Measurements from ENCODE around the gene SYNJ1.
"Not testable (repeated sequence)": the region's sequence is repeated elsewhere in the genome, so short reads cannot be mapped to it uniquely, and the experiment has no call there.

Gene SYNJ1, protein sequence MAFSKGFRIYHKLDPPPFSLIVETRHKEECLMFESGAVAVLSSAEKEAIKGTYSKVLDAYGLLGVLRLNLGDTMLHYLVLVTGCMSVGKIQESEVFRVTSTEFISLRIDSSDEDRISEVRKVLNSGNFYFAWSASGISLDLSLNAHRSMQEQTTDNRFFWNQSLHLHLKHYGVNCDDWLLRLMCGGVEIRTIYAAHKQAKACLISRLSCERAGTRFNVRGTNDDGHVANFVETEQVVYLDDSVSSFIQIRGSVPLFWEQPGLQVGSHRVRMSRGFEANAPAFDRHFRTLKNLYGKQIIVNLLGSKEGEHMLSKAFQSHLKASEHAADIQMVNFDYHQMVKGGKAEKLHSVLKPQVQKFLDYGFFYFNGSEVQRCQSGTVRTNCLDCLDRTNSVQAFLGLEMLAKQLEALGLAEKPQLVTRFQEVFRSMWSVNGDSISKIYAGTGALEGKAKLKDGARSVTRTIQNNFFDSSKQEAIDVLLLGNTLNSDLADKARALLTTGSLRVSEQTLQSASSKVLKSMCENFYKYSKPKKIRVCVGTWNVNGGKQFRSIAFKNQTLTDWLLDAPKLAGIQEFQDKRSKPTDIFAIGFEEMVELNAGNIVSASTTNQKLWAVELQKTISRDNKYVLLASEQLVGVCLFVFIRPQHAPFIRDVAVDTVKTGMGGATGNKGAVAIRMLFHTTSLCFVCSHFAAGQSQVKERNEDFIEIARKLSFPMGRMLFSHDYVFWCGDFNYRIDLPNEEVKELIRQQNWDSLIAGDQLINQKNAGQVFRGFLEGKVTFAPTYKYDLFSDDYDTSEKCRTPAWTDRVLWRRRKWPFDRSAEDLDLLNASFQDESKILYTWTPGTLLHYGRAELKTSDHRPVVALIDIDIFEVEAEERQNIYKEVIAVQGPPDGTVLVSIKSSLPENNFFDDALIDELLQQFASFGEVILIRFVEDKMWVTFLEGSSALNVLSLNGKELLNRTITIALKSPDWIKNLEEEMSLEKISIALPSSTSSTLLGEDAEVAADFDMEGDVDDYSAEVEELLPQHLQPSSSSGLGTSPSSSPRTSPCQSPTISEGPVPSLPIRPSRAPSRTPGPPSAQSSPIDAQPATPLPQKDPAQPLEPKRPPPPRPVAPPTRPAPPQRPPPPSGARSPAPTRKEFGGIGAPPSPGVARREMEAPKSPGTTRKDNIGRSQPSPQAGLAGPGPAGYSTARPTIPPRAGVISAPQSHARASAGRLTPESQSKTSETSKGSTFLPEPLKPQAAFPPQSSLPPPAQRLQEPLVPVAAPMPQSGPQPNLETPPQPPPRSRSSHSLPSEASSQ (N-terminal part only)

DNA sequence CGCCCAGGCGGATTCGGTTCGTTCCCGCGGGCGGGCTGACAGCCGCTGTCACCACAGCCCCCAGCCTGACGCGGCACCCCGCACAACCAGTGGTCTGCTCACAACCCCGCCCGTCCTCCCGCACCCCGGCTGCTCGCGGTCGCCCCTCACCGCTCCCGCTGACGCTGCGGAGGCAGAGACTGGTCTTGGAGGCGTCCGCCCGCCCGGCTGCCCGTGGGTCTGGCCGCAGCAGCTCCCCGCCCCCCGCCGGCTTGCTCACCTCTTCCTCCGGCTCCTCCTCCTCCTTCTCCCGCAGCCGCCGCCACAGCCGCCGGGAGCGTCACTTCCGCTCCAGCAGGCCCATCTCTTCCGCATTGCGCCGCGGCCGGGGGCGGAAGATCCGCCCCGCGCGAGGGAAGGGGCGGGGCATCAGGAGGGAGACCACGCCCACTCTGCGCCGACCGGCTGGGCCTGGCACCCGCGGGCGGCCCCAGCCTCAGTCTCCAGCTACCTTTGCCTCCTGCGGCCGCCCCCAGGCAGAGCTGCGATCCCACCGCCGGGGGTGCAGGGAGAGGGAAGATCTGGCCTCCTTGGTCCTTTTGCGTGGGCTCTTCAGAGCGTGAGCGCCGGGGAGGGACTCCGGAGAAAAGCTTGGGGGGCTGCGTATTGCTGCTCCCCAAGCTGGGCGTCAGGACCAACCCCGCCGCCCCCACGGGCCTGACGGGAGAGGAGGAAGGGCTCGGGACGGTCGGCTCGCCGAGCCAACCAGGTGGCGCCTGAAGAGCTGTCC, at the start of gene SYNJ1:
SYNJ1 (minus strand) TSS at position 327 of the 769 bp plus-strand sequence. CDS start 1,118 bp downstream, outside the sequence.
- peak; percentile 47 for DNase-seq (ENCODE audit: low read depth)

DNA sequence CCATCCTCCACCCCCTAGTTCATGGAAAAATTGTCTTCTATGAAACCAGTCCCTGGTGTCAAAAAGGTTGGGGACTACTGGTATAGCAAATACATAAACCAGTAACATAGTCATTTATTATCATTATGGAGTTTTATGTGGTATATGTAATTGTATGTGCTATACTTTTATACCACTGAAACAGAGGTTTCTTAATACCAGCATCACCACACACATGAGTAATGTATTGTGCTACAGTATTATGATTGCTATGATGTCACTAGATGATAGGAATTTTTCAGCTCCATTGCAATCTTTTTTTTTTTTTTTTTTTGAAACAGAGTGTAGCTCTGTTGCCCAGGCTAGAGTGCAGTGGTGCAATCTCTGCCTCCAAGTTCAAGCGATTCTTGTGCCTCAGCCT, 49.5 kb upstream of the SYNJ1 start:
- DNase-seq (ENCODE audit: low read depth), result no peak

DNA sequence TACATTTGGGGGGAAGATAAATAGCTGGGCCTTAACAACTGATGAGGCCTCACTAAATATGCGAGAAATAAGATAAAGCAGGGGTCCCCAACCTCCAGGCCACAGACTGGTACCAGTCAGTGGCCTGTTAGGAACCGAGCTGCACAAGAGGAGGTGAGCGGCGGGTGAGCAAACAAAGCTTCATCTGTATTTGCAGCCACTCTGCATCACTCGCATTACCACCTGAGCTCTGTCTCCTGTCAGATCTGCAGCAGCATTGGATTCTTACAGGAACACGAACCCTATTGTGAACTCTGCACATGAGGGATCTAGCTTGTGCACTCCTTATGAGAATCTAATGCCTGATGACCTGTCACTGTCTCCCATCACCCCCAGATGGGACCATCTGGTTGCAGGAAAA, 48.9 kb upstream of the SYNJ1 start:
- DNase-seq (ENCODE audit: low read depth), result no peak

DNA sequence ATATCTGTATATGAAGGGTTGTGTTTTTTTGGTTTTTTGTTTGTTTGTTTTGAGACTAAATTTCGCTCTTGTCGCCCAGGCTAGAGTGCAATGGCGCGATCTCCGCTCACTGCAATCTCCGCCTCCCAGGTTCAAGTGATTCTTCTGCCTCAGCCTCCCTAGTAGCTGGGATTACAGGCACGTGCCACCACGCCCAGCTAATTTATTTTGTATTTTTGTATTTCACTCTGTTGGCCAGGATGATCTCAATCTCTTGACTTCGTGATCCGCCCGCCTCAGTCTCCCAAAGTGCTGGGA, 45.2 kb upstream of the SYNJ1 start:
- DNase-seq (ENCODE audit: low read depth), result not testable (repeated sequence)

DNA sequence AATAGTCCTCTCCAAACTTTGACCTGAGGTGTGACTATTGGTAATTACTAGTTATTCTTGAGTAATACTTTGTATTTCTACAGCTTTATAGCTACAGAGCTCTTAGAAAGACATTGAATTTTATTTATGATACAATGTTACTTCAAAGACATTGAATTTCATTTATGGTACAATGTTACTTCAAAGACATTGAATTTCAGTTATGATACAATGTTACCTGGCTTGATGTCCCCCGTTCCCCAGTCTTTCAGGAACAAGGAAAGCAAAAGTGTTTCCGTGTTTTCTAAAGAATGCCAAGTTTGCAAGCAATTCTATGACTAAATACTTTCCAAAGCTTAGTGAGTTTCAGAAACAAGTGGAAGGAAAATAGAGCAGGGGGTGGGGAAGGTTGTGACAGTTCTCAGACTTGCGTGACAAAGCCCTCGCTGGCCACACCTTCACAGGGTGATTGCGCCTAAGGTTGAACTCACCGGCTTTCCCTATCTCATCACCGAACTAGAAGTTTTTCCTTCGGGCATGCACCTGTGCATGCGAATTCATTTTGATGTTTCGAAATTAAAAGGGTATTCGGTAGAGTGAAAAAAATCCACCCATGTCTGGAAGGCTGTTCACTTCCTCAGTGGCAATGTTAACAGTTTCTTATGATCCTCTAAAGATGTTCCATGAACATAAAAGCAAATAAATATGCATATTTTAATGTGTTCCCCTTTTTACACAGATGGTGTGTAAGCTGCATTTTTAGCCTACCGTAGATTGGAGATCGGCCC, 44.7 kb upstream of the SYNJ1 start:
- peak; percentile 9 for DNase-seq (ENCODE audit: low read depth)

DNA sequence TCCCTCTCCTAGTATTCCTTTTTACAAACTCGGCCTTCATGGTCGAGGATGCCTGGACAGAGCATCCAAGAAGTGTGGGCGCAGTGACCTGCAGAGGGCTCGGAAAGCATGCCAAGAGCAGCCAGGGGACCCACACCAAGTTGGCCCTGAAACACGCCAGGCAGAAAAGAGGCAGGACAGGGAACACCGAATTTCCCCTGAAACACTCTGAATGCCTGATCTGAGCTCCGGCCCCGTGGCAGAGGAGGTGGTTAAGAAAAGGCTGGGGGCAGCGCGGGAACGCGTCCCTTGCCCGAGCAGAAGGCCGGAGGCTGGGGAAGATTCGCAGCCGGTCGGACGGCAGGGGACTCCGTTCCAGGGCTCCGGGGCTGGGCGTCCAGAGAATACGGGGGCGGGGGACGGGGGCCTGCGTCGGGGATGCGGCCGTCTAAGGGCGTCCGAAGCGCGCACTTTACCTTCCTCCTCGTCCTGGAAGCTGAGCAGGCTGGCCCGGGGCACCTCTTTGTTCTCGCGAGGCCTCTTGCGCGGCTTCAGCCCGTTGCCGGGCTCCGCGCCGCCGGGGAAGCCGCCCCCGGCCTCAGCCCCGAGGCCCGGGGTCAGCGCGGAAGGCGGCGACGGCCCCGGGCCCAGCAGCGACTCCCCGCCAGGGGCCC, 43.2 kb upstream of the SYNJ1 start:
- DNase-seq (ENCODE audit: low read depth), result no peak

DNA sequence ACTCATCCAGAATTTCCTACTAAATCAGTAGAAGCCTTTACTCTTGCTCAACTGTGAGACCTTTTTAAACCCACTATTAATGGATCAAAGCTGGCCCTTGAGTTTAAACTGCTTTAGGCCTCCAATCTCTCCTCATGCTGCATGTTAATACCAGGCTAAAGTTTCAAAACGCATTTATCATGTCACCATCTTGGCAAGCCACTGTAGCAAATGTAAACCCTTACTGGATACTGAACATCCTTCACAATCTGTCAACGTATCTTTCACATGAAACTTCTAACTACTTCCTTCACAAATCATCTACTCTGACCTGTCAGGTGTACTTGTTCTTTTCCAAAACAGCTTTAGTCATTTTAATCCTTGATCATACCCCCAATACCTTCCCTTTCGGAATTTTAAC, 40.7 kb upstream of the SYNJ1 start:
- DNase-seq (ENCODE audit: low read depth), result no peak

DNA sequence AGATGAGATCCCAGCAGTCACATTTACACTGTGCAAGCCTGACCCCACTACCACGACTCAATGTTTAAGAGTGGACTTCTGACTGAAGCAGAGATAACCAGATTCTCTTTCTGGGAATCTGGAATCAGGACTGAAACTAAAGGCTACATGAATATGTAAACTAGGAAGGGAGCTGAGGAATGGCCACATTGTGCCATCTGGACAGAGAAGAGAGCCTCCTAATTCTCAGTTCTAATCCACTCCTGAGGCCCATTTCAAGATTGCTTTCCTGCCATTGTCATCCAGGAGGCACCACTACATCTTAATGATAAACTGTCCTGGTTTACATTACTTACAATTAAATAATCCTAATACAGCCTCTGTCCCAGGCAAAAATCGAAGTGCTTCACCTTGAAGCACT, 37.2 kb upstream of the SYNJ1 start:
- DNase-seq (ENCODE audit: low read depth), result no peak

DNA sequence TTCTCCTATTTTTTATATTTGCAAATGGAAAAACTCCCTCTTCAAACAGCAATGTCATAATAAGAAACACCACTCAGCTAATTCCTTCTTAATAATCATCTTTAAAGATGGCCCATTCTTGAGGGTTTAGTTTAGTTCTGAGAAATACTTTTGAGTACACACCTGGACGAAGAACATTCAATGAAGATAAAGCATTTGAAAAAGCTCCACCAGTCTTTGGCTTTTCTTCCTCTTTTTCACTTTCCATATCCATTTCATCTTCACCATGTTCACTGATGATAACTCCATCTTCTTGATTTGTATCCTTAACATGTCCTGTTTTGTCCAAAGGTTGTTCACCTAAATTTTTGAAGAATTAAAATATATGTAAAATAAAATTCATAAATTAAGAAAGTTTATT, 36.4 kb upstream of the SYNJ1 start:
- DNase-seq (ENCODE audit: low read depth), result no peak

DNA sequence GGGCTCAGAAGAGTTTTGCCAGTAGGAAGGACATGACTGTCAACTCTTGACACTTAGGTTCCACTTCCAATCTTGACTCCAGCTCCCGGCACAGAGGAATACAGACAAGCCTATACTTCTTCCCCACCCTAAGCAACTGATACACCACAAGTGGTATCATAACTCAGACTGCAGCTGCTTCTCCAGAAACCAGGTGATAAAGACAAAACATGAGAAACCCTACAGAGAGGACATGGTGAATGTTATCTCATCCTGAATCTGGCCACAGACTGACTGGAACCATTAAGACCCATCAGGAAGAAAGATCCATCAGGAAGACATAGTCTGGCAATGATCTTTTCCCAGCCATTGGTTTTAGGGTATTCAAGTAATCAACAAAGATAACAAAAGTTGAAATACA, 30.0 kb upstream of the SYNJ1 start:
- no peak for DNase-seq (ENCODE audit: low read depth)

DNA sequence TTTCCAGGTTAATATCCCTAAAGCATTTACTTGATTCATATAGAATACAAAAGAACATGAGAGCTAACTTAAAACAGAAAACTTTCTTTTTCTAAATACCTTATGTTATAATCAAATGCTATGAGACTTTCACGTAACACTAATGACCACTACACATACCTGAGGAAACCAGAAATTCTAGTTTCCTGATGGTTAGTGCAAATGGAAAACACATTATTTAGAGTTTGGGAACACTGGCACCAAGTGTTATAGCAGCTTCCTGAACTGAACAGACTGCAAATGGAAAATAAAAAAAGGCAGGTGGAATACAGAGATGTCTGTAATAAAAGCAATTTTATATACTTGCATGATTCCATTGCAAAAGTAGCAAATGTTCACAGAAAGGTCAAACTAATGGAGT, 28.3 kb upstream of the SYNJ1 start:
- DNase-seq (ENCODE audit: low read depth), result no peak

DNA sequence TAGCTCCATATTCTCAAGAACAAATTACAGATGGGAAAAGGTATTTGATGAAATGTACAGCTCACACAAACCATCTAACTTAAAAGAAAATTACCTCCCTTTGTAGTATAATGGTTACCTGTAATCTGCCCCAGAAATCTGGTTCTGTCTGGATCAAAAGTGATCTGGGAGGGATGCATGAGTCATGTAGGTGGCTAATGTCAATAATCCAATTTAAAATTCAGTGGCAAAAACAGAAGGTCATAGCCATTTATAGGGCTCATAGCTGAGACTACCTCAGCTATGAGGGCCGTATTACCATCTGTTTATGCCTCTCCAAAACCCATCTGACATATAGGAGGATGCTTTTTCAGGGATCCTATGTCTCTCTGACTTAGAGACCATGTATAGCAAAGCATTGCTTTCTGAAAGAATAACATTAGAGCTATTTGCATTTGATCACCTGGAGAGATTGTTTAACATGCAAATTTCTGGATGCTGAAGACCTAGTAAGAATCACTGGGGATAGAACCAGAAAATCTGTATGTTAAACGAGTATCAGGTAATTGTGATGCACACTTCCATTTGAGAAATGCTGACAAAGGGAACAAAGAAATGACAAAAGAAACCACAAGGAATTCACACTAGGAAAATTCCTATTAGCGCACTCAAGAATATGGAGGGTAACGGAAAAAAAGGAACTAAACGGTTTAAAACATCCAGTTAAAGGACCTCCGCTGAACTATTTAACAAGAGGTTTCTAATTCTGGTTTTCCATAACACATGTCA, 26.2 kb upstream of the SYNJ1 start:
- DNase-seq (ENCODE audit: low read depth), result no peak

DNA sequence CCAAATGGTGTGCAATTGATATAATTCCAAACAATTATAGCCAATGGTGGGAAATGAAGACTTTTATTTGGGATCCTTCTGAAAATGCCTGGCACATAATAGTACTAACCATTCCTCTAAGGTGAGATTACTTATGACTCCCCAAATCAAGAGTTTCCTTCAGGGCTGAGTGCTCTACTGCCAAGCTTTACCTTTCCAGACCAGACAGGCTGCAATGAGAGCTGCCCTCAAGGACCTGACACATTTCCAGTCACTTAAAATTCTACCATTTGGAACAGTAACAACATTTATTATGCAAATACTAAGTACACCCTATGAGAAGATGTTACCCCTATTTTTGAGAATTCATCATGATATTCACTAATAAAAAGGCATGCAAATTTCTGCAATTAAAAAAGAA, 22.6 kb upstream of the SYNJ1 start:
- DNase-seq (ENCODE audit: low read depth), result no peak

DNA sequence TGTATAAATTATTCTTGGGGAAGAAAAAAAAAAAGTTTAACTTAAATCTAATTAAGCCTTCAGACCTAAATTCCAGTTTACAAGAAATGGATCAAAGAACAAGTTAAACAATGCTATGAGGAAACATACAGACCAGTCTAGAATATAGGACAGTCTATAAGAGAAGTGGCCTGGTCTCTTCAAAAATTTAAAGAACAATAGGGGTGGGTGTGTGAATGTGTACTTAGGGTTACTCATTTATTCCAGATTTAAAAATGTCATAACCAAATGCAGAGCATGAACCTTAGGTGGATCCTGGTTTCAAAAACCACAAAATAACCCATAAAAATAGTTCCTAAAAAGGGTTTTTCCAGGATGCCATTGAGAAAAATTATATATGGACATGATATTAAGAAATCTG, 21.8 kb upstream of the SYNJ1 start:
- no peak for DNase-seq (ENCODE audit: low read depth)

DNA sequence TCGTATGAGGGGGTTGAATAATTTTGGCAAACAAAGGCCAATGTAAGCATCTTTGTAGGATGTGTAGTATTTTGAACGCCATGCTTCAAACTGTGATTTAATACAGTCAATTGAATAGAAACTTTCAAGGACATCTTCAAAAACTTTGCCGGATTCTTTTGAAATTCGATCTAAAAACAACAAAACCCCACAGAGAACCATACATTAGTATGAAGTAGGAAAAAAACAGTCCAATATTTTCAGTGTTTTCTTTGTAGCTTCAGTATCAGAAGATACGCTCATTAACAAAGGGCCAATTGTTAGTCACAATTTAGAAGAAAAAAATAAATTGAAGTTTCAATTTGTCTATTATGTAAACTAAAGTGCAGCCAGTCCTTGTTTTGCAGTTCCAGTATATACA, 20.7 kb upstream of the SYNJ1 start:
- no peak for DNase-seq (ENCODE audit: low read depth)

DNA sequence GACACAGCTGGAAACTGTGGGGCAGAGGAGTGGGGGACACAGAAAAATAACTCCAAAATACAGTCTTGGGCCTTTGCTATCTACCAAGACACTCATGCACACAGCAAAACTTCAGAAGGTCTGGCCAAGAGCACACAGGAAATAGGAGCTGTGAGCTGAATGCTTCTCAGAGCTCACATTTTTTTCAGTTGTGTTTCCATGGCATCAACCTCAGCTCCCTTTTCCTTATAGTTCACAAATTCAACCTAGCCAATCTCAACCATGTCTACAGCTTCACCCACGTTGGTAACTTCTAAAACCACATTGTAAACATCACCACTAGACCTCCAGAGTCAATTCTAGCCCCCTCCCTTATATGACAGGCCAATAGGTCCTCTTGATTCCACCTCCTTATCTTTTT, 19.6 kb upstream of the SYNJ1 start:
- DNase-seq (ENCODE audit: low read depth), result no peak

DNA sequence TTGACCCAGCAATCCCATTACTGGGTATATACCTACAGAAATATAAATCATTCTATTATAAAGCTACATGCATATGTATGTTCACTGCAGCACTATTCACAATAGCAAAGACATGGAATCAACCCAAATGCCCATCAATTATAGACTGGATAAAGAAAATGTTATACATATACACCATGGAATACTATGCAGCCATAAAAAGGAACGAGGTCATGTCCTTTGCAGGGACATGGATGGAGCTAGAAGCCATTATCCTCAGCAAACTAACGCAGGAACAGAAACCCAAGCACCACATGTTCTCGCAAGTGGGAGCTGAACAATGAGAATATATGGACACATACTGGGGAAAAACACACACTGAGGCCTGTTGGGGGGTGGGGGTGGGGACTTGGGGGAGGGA, 18.9 kb upstream of the SYNJ1 start:
- DNase-seq (ENCODE audit: low read depth), result not testable (repeated sequence)

DNA sequence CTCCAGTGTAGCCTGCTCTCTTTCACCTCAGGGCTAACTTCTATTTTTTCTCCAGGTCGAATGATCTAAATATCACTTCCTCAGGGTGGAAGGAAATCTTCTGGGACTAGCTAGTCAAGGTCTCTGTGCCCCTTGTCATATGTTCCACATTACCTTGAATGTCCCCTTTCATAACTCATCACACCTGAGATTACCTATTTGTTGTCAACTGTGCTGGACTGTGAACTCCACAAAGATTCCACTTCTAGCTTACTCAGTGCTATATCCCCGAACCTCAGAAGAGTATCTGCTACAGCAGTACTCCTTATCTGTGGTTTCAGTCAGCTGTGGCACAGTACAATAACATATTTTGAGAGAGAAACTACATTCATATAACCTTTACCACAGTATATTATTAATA, 14.6 kb upstream of the SYNJ1 start:
- no peak for DNase-seq (ENCODE audit: low read depth)

DNA sequence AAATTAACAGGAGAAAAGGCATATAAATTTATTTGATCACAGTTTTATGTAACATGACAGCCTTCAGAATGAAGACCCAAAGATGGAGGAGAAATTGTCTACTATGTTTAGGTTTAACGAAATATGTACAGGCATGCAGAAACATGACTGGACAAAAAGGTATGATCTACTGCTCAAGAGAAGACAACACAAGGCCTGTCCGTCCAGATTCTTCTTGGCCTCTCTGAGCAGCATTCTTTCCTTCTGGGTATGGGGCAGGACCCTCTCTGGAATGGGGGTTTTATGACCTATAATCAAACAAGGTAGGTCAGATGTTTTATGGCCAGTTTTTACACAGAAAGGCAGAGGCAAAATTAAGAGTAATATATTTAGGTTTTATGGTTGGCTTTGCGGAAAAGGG, 13.5 kb upstream of the SYNJ1 start:
- DNase-seq (ENCODE audit: low read depth), result no peak

DNA sequence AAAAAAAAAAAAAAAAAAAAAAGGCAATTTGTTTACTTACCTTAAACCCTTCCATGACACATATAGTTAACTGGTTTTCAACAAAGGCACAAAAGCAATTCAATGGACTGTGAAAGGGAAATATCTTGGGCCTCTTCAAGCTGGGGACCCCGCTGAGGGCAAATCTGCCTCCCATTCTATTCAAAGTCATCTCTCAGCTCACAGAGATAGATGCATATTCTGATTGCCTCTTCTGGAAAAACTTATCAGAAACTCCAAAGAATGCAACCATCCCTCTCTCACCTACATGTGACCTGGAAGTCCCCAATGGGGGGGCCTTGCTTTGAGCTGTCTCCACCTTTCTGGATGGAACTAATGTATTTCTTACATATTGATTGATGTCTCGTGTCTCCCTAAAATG, 12.1 kb upstream of the SYNJ1 start:
- DNase-seq (ENCODE audit: low read depth), result no peak

Data from GM04503 (cell line).